CD14-positive monocyte (primary cell): ENCODE results near the gene E2F1. TPM values are rescaled to one million over a fixed set of nuclear protein-coding genes. Genes with fewer than 3 reads are reported as not detected.
A peak's percentile ranks its signal among the peaks of the same experiment; 100 is the strongest.

Experiments used
- DNase-seq, 3 donors: peaks; one replicate each; pipeline ENCODE4 v3.0.0-alpha.2; 2011 to 2022
- H2AFZ ChIP-seq: 2 replicates; pipeline ENCODE4 v1.6.0; 2012; ENCODE audit warnings: mild to moderate bottlenecking, low read depth, low read length, inconsistent platforms; ENCODE audit not compliant: insufficient read depth, poor library complexity, severe bottlenecking
- H3K27ac ChIP-seq, 2 donors: 1 replicate in 1 of 2; 2 replicates in 1 of 2; pipeline ENCODE4 v1.5.1; 2012 to 2013; ENCODE audit warnings: low read length in 2 of 2, control low read depth in 1 of 2, inconsistent platforms in 1 of 2, low read depth in 1 of 2, mild to moderate bottlenecking in 1 of 2
- H3K27me3 ChIP-seq, 2 donors: one replicate each; pipeline versions ENCODE4 v1.6.0 to v1.6.1; 2011 to 2013; ENCODE audit warnings: low read length in 2 of 2; ENCODE audit not compliant: control insufficient read depth in 2 of 2, insufficient read depth in 2 of 2
- H3K36me3 ChIP-seq, 2 donors: replicated peaks in 1 of 2; 1 replicate in 1 of 2; 2 replicates in 1 of 2; pipeline versions ENCODE4 v1.5.1 to v1.6.1; 2012 to 2013; ENCODE audit warnings: low read length in 2 of 2, control low read depth in 1 of 2, inconsistent platforms in 1 of 2, mild to moderate bottlenecking in 1 of 2; ENCODE audit not compliant: insufficient read depth in 2 of 2, control insufficient read depth in 1 of 2
- H3K4me1 ChIP-seq, 2 donors: 1 replicate in 1 of 2; 2 replicates in 1 of 2; pipeline versions ENCODE4 v1.5.1 to v1.6.1; 2012 to 2013; ENCODE audit warnings: low read length in 2 of 2, control low read depth in 1 of 2, inconsistent platforms in 1 of 2, mild to moderate bottlenecking in 1 of 2, moderate library complexity in 1 of 2; ENCODE audit not compliant: insufficient read depth in 2 of 2, control insufficient read depth in 1 of 2
- H3K4me2 ChIP-seq: replicated peaks from 2 replicates; pipeline ENCODE3; 2012; ENCODE audit warnings: low read length, moderate library complexity, mild to moderate bottlenecking; ENCODE audit not compliant: poor library complexity, severe bottlenecking; ENCODE audit errors: extremely low read depth
- H3K4me3 ChIP-seq, 3 experiments: fragments of 200-600 bp in 1 of 3; sonication (generic) in 1 of 3; replicated peaks in 1 of 3; 1 replicate in 2 of 3; 2 replicates in 1 of 3; pipeline ENCODE4 v1.5.1; 2011 to 2013; ENCODE audit warnings: low read length in 3 of 3, mild to moderate bottlenecking in 3 of 3, control low read depth in 2 of 3, low read depth in 2 of 3, inconsistent platforms in 1 of 3, moderate library complexity in 1 of 3
- H3K79me2 ChIP-seq: 2 replicates; pipeline ENCODE4 v1.6.0; 2012; ENCODE audit warnings: mild to moderate bottlenecking, control low read depth, inconsistent platforms, low read length, moderate library complexity; ENCODE audit not compliant: insufficient read depth
- H3K9ac ChIP-seq: 2 replicates; pipeline ENCODE4 v1.6.0; 2017; ENCODE audit warnings: low read length, mild to moderate bottlenecking; ENCODE audit not compliant: insufficient read depth, poor library complexity, severe bottlenecking
- H3K9me3 ChIP-seq, 2 donors: replicated peaks in 1 of 2; 1 replicate in 1 of 2; 2 replicates in 1 of 2; pipeline versions ENCODE4 v1.5.1 to v1.6.1; 2012 to 2013; ENCODE audit warnings: low read length in 2 of 2, control low read depth in 1 of 2; ENCODE audit not compliant: control insufficient read depth in 1 of 2, insufficient read depth in 1 of 2
- H4K20me1 ChIP-seq: 2 replicates; pipeline ENCODE4 v1.6.0; 2012; ENCODE audit warnings: mild to moderate bottlenecking, low read length, control low read depth, moderate library complexity; ENCODE audit not compliant: insufficient read depth
- H3K27ac Mint-ChIP-seq, 7 donors: one replicate each; pipeline ENCODE4 v1.8.0; 2020; ENCODE audit warnings: mild to moderate bottlenecking in 7 of 7, mixed read lengths in 7 of 7, moderate library complexity in 6 of 7, inconsistent platforms in 2 of 7
- H3K27me3 Mint-ChIP-seq, 3 donors: one replicate each; pipeline ENCODE4 v1.8.0; 2021 to 2022; ENCODE audit warnings: low read depth in 3 of 3, mild to moderate bottlenecking in 3 of 3, mixed read lengths in 3 of 3, moderate library complexity in 3 of 3, inconsistent platforms in 1 of 3
- H3K36me3 Mint-ChIP-seq, 2 donors: one replicate each; pipeline ENCODE4 v1.8.0; 2020; ENCODE audit warnings: mixed read lengths in 2 of 2, inconsistent platforms in 1 of 2, mild to moderate bottlenecking in 1 of 2
- H3K4me1 Mint-ChIP-seq: one replicate; pipeline ENCODE4 v1.8.0; 2020; ENCODE audit warnings: mild to moderate bottlenecking, mixed read lengths
- H3K4me3 Mint-ChIP-seq, 2 donors: one replicate each; pipeline ENCODE4 v1.8.0; 2020; ENCODE audit warnings: mild to moderate bottlenecking in 2 of 2, mixed read lengths in 2 of 2, moderate library complexity in 1 of 2
- H3K9me3 Mint-ChIP-seq, 7 donors: one replicate each; pipeline ENCODE4 v1.8.0; 2020 to 2022; ENCODE audit warnings: mixed read lengths in 7 of 7, mild to moderate bottlenecking in 6 of 7, moderate library complexity in 6 of 7, inconsistent platforms in 2 of 7
- WGBS: methylation state at CpG from one replicate; pipeline ENCODE4 v1.1.5; 2013; ENCODE audit warnings: missing lambda C conversion rate; ENCODE audit not compliant: insufficient coverage; 5-methylcytosine and 5-hydroxymethylcytosine counted together
- intact Hi-C, 2 donors: fragments of 100-400 bp; cut with micrococcal nuclease; formaldehyde crosslinking; loops; one replicate each; pipeline versions ENCODE4 v1.15.0 to v1.15.1; 2023
- polyA plus RNA-seq, 3 donors: library from polyadenylated mRNA; depleted of rRNA in 1 of 3; unstranded in 2 of 3; stranded (reverse) in 1 of 3; fragments of 300-500 nt in 2 of 3; fragments of >200 nt in 1 of 3; fragmentation: Illumina TruSeq in 2 of 3; gene quantifications; 1 replicate in 2 of 3; 2 replicates in 1 of 3; pipeline ENCODE4 v1.2.3, GENCODE V29; 2012 to 2021
- TF ChIP-seq, protein P1 (sequence below): fragments of 200-600 bp; IDR thresholded peaks from one replicate; pipeline ENCODE4 v1.8.0; 2022; ENCODE audit warnings: antibody characterized with exemption, mild to moderate bottlenecking

Gene E2F1
- polyA plus RNA-seq, 3 donors: 0.17 to 1.1 TPM; not detected in 1

DNA sequence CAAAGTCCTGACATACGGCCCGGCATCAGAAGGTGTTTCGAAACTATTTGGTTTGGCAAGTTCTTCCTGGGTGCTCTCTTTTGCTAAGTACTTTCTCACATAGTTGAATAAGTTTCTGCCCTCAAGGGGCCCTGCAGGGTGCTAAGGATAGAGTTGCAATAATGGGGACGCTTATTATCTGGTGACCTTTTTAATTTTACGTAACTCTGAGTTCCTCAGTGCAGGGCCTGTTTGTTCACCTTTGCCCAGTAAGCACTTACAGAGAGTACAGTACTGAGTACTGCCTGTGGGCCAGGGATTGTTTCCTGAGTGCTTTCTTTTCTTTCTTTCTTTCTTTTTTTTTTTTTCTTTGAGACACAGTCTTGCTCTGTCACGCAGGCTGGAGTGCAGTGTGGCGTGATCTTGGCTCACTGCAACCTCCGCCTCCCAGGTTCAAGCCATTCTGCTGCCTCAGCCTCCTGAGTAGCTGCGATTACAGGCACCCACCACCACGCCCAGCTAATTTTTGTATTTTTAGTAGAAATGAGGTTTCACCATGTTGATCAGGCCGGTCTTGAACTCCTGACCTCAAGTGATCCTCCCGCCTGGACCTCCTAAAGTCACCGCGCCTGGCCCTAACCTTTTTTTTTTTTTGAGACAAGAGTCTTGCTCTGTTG, 38.4 kb upstream of the E2F1 start:
- Mint-ChIP-seq H3K36me3 (no peaks in the 10 kb centered on the region), H3K4me1 (peaks cover 29% of the 10 kb centered on the region), H3K4me3 (peak overlapping the region in 1 of 2 donors; percentile 16), H3K27ac (peak overlapping the region; percentile 1 to 85 (median 73)), H3K27me3 (peaks cover 0 to 3% (median 0%) of the 10 kb centered on the region in 3 donors), H3K9me3 (peaks cover 0 to 4% (median 0%) of the 10 kb centered on the region in 7 donors)
- peaks cover 19 to 26% of the 10 kb centered on the region in 2 donors for H3K4me1 ChIP-seq
- no peaks in the 10 kb centered on the region for H3K36me3 ChIP-seq
- no peaks in the 10 kb centered on the region for H3K9me3 ChIP-seq
- H3K4me2 ChIP-seq: no peak overlapping the region
- H3K79me2 ChIP-seq: peaks cover 5% of the 10 kb centered on the region
- no peaks in the 10 kb centered on the region for H3K27me3 ChIP-seq
- peak overlapping the region; percentile 39 for H2AFZ ChIP-seq
- H3K27ac ChIP-seq: peak overlapping the region; percentile 18 to 23
- no peak overlapping the region for H3K9ac ChIP-seq
- WGBS: 60% methylated on average over 6 of the region's 14 CpGs
- H4K20me1 ChIP-seq: no peaks in the 10 kb centered on the region
- DNase-seq: peak; percentile 22 to 41 (median 39)
- intact Hi-C loops: loop anchor here in 1 of 2 donors (5.0 kb wide), 1 partner anchor 37 kb away; the partner anchor contains the start of gene E2F1
- no peak overlapping the region for H3K4me3 ChIP-seq
- TF ChIP-seq, protein P1, sequence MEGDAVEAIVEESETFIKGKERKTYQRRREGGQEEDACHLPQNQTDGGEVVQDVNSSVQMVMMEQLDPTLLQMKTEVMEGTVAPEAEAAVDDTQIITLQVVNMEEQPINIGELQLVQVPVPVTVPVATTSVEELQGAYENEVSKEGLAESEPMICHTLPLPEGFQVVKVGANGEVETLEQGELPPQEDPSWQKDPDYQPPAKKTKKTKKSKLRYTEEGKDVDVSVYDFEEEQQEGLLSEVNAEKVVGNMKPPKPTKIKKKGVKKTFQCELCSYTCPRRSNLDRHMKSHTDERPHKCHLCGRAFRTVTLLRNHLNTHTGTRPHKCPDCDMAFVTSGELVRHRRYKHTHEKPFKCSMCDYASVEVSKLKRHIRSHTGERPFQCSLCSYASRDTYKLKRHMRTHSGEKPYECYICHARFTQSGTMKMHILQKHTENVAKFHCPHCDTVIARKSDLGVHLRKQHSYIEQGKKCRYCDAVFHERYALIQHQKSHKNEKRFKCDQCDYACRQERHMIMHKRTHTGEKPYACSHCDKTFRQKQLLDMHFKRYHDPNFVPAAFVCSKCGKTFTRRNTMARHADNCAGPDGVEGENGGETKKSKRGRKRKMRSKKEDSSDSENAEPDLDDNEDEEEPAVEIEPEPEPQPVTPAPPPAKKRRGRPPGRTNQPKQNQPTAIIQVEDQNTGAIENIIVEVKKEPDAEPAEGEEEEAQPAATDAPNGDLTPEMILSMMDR: no peak

DNA sequence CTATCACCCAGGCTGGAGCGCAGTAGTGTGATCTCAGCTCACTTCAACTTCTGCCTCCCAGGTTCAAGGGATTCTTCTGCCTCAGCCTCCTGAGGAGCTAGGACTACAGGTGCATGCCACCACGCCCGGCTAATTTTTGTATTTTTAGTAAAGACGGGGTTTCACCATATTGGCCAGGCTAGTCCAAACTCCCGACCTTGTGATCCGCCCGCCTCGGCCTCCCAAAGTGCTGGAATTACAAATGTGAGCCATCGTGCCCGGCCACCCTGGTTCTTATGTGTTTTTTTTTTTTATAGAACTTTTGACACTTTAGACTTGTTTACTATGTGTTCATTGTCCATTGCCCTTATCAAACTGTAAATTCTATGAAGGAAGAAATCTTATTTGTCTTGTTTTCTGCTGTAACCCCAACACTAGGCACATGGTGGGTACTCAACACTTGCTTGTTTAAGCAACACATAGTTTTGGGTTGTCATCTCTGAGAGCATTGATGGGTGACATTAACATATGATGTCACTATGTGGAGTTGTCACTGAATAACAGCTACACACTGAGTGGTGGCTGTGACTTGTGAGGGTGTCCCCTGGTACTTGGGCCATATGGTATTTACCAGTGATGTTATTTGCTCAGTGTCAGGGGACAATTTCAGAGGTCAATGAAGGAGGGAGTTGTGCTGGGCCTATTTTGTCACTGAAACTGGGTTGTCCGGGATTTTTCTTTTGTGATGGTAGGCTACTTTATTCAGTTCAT, 35.4 kb upstream of the E2F1 start:
- Histone ChIP-seq H3K4me2 (no peak overlapping the region), H3K9ac (no peak overlapping the region), H3K4me3 (no peak overlapping the region), H3K4me1 (peaks cover 24 to 32% of the 10 kb centered on the region in 2 donors), H3K27me3 (no peaks in the 10 kb centered on the region), H2AFZ (no peak overlapping the region), H3K27ac (no peak overlapping the region), H3K79me2 (peaks cover 18% of the 10 kb centered on the region), H3K9me3 (no peaks in the 10 kb centered on the region), H3K36me3 (no peaks in the 10 kb centered on the region), H4K20me1 (no peaks in the 10 kb centered on the region)
- peaks cover 0 to 4% (median 0%) of the 10 kb centered on the region in 7 donors for H3K9me3 Mint-ChIP-seq
- TF ChIP-seq, protein P1: no peak
- no peaks in the 10 kb centered on the region for H3K36me3 Mint-ChIP-seq
- WGBS: no CpG with 5 or more reads among the region's 11 CpGs
- H3K4me1 Mint-ChIP-seq: peaks cover 43% of the 10 kb centered on the region
- H3K27ac Mint-ChIP-seq: no peak overlapping the region
- no peak overlapping the region for H3K4me3 Mint-ChIP-seq
- DNase-seq: no peak
- intact Hi-C loops: loop anchor here in 1 of 2 donors (5.0 kb wide), 1 partner anchor 34 kb away; the partner anchor contains the start of gene E2F1
- peaks cover 0 to 3% (median 0%) of the 10 kb centered on the region in 3 donors for H3K27me3 Mint-ChIP-seq
